ENCODE data around the gene RAB6A. TPM values are rescaled to one million over a fixed set of nuclear protein-coding genes. Genes with fewer than 3 reads are reported as not detected.

Gene RAB6A
- total RNA-seq, result 10 to 100 TPM; 63.6 to 73.7 TPM

- H3K4me3 Mint-ChIP-seq, result peak within 1 kb of the TSS; percentile 91 to 98
- H3K36me3 Mint-ChIP-seq (ENCODE audit: insufficient read depth in 2 of 2), result peaks cover 0 to 3% of the 10 kb centered on the region in 2 donors
- DNase-seq (peak; percentile 99 to 100), ATAC-seq (replicated peaks in 1 of 2) (peak; percentile 92 to 94)
- H3K9me3 Mint-ChIP-seq, result no peaks in the 10 kb centered on the region
- H3K27me3 Mint-ChIP-seq (ENCODE audit: low read depth), result no peaks in the 10 kb centered on the region
- peaks cover 36% of the 10 kb centered on the region for H3K4me1 Mint-ChIP-seq (ENCODE audit: low read depth)
- H3K27ac Mint-ChIP-seq, result peak within 1 kb of the TSS; percentile 92
These were observed at the start of gene RAB6A for GRCh38 chr11:73760679-73761402. TSS of gene RAB6A (minus strand) at chr11:73761074. CDS start at chr11:73760635, 439 bp downstream.

- no peaks in the 10 kb centered on the region for H3K9me3 Mint-ChIP-seq
- ATAC-seq (replicated peaks in 1 of 2) (no peak), DNase-seq (no peak)
- peaks cover 6% of the 10 kb centered on the region for H3K4me1 Mint-ChIP-seq (ENCODE audit: low read depth)
- H3K4me3 Mint-ChIP-seq, result no peak overlapping the region
- H3K27ac Mint-ChIP-seq, result no peak overlapping the region
- peaks cover 8 to 10% of the 10 kb centered on the region in 2 donors for H3K36me3 Mint-ChIP-seq (ENCODE audit: insufficient read depth in 2 of 2)
- H3K27me3 Mint-ChIP-seq (ENCODE audit: low read depth), result no peaks in the 10 kb centered on the region
These were observed 49.8 kb upstream of the RAB6A start for GRCh38 chr11:73810637-73811036.

- Mint-ChIP-seq H3K27ac (no peak overlapping the region), H3K4me3 (no peak overlapping the region), H3K4me1 (ENCODE audit: low read depth) (no peaks in the 10 kb centered on the region), H3K36me3 (ENCODE audit: insufficient read depth in 2 of 2) (peaks cover 5 to 10% of the 10 kb centered on the region in 2 donors), H3K9me3 (no peaks in the 10 kb centered on the region), H3K27me3 (ENCODE audit: low read depth) (no peaks in the 10 kb centered on the region)
- DNase-seq (no peak), ATAC-seq (replicated peaks in 1 of 2) (no peak)
These were observed 47.2 kb upstream of the RAB6A start for GRCh38 chr11:73808052-73808451.

GRCh38 chr11:73804712-73805111, 43.8 kb upstream of the RAB6A start:
- no peak for ATAC-seq (replicated peaks in 1 of 2)

GRCh38 chr11:73801136-73801535, 40.3 kb upstream of the RAB6A start:
- Mint-ChIP-seq H3K4me3 (no peak overlapping the region), H3K4me1 (ENCODE audit: low read depth) (no peaks in the 10 kb centered on the region), H3K27ac (no peak overlapping the region), H3K27me3 (ENCODE audit: low read depth) (no peaks in the 10 kb centered on the region), H3K36me3 (ENCODE audit: insufficient read depth in 2 of 2) (peaks cover under 1 to 3% of the 10 kb centered on the region in 2 donors), H3K9me3 (no peaks in the 10 kb centered on the region)
- DNase-seq (no peak), ATAC-seq (replicated peaks in 1 of 2) (no peak)

More at GRCh38 chr11:73804712-73805111, 43.8 kb upstream of the RAB6A start:
- Mint-ChIP-seq H3K36me3 (ENCODE audit: insufficient read depth in 2 of 2) (peaks cover 5 to 7% of the 10 kb centered on the region in 2 donors), H3K9me3 (no peaks in the 10 kb centered on the region), H3K27me3 (ENCODE audit: low read depth) (no peaks in the 10 kb centered on the region), H3K4me3 (no peak overlapping the region), H3K4me1 (ENCODE audit: low read depth) (no peaks in the 10 kb centered on the region), H3K27ac (no peak overlapping the region)
- DNase-seq, result no peak

- Mint-ChIP-seq H3K4me1 (ENCODE audit: low read depth) (no peaks in the 10 kb centered on the region), H3K36me3 (ENCODE audit: insufficient read depth in 2 of 2) (no peaks in the 10 kb centered on the region), H3K27me3 (ENCODE audit: low read depth) (no peaks in the 10 kb centered on the region), H3K27ac (no peak overlapping the region), H3K4me3 (no peak overlapping the region), H3K9me3 (no peaks in the 10 kb centered on the region)
- no peak for DNase-seq
- ATAC-seq (replicated peaks in 1 of 2), result no peak
These were observed 39.5 kb upstream of the RAB6A start for GRCh38 chr11:73800276-73800806.

- no peak overlapping the region for H3K27ac Mint-ChIP-seq
- no peaks in the 10 kb centered on the region for H3K9me3 Mint-ChIP-seq
- H3K36me3 Mint-ChIP-seq (ENCODE audit: insufficient read depth in 2 of 2), result no peaks in the 10 kb centered on the region
- no peak overlapping the region for H3K4me3 Mint-ChIP-seq
- no peak for ATAC-seq (replicated peaks in 1 of 2)
- DNase-seq, result no peak
- H3K27me3 Mint-ChIP-seq (ENCODE audit: low read depth), result no peaks in the 10 kb centered on the region
- H3K4me1 Mint-ChIP-seq (ENCODE audit: low read depth), result no peaks in the 10 kb centered on the region
These were observed 36.6 kb upstream of the RAB6A start for GRCh38 chr11:73797457-73797856.

GRCh38 chr11:73795925-73796632, 35.2 kb upstream of the RAB6A start:
- no peak overlapping the region for H3K4me3 Mint-ChIP-seq
- peaks cover 4% of the 10 kb centered on the region for H3K4me1 Mint-ChIP-seq (ENCODE audit: low read depth)
- no peaks in the 10 kb centered on the region for H3K27me3 Mint-ChIP-seq (ENCODE audit: low read depth)
- DNase-seq (no peak), ATAC-seq (replicated peaks in 1 of 2) (no peak)
- no peaks in the 10 kb centered on the region for H3K9me3 Mint-ChIP-seq
- no peak overlapping the region for H3K27ac Mint-ChIP-seq
- no peaks in the 10 kb centered on the region for H3K36me3 Mint-ChIP-seq (ENCODE audit: insufficient read depth in 2 of 2)

- ATAC-seq (replicated peaks in 1 of 2) (no peak), DNase-seq (no peak)
- H3K36me3 Mint-ChIP-seq (ENCODE audit: insufficient read depth in 2 of 2), result peaks cover 0 to 2% of the 10 kb centered on the region in 2 donors
- peaks cover 18% of the 10 kb centered on the region for H3K4me1 Mint-ChIP-seq (ENCODE audit: low read depth)
- H3K9me3 Mint-ChIP-seq, result no peaks in the 10 kb centered on the region
- H3K4me3 Mint-ChIP-seq, result no peak overlapping the region
- H3K27ac Mint-ChIP-seq, result no peak overlapping the region
- no peaks in the 10 kb centered on the region for H3K27me3 Mint-ChIP-seq (ENCODE audit: low read depth)
These were observed 31.7 kb upstream of the RAB6A start for GRCh38 chr11:73792584-73792983.

GRCh38 chr11:73789279-73789670, 28.4 kb upstream of the RAB6A start:
- DNase-seq, result no peak
- H3K27ac Mint-ChIP-seq, result peak overlapping the region; percentile 81

GRCh38 chr11:73787643-73788558, 27.0 kb upstream of the RAB6A start, which contains the start of gene MRPL48:
TSS of gene MRPL48 (plus strand) at chr11:73787874. CDS start at chr11:73787972, 98 bp downstream.
- Mint-ChIP-seq H3K9me3 (no peaks in the 10 kb centered on the region), H3K36me3 (ENCODE audit: insufficient read depth in 2 of 2) (peaks cover 0 to 2% of the 10 kb centered on the region in 2 donors), H3K4me1 (ENCODE audit: low read depth) (peaks cover 52% of the 10 kb centered on the region), H3K4me3 (peak within 1 kb of the TSS; percentile 98 to 99), H3K27me3 (ENCODE audit: low read depth) (no peaks in the 10 kb centered on the region), H3K27ac (peak within 1 kb of the TSS; percentile 98)
- DNase-seq (peak; percentile 90 to 94), ATAC-seq (replicated peaks in 1 of 2) (peak; percentile 99 to 100)

More at GRCh38 chr11:73789279-73789670, 28.4 kb upstream of the RAB6A start:
- no peak for ATAC-seq (replicated peaks in 1 of 2)
- peak overlapping the region; percentile 98 to 99 for H3K4me3 Mint-ChIP-seq
- H3K4me1 Mint-ChIP-seq (ENCODE audit: low read depth), result peaks cover 42% of the 10 kb centered on the region
- H3K27me3 Mint-ChIP-seq (ENCODE audit: low read depth), result no peaks in the 10 kb centered on the region
- no peaks in the 10 kb centered on the region for H3K9me3 Mint-ChIP-seq
- H3K36me3 Mint-ChIP-seq (ENCODE audit: insufficient read depth in 2 of 2), result peaks cover 0 to 2% of the 10 kb centered on the region in 2 donors

GRCh38 chr11:73787051-73787642, 26.3 kb upstream of the RAB6A start:
- H3K9me3 Mint-ChIP-seq, result no peaks in the 10 kb centered on the region
- ATAC-seq (replicated peaks in 1 of 2) (peak; percentile 1 to 2), DNase-seq (no peak)
- peaks cover 52% of the 10 kb centered on the region for H3K4me1 Mint-ChIP-seq (ENCODE audit: low read depth)
- peaks cover 0 to 2% of the 10 kb centered on the region in 2 donors for H3K36me3 Mint-ChIP-seq (ENCODE audit: insufficient read depth in 2 of 2)
- no peaks in the 10 kb centered on the region for H3K27me3 Mint-ChIP-seq (ENCODE audit: low read depth)
- peak overlapping the region; percentile 98 to 99 for H3K4me3 Mint-ChIP-seq
- peak overlapping the region; percentile 98 for H3K27ac Mint-ChIP-seq
